Skin epidermis (tissue), 12 donors: ENCODE results near the gene INTS14.

ENCODE experiments used
- H3K27ac ChIP-seq, 21 experiments: fragments of 200-600 bp; sonication (generic) in 11 of 21; one replicate each; pipeline ENCODE4 v1.5.0; 2020; ENCODE audit warnings: mild to moderate bottlenecking in 3 of 21, inconsistent platforms in 2 of 21, moderate library complexity in 2 of 21
- H3K4me3 ChIP-seq, 7 experiments: fragments of 200-600 bp; sonication (generic) in 2 of 7; one replicate each; pipeline ENCODE4 v1.5.0; 2020; ENCODE audit warnings: inconsistent platforms in 2 of 7, mild to moderate bottlenecking in 2 of 7, moderate library complexity in 1 of 7

INTS14 gene

GRCh38 chr15:65541231-65541820, 69.6 kb downstream of the INTS14 start:
- Histone ChIP-seq H3K4me3 (no peak overlapping the region), H3K27ac (no peak overlapping the region)

GRCh38 chr15:65540314-65540713, 70.6 kb downstream of the INTS14 start:
- Histone ChIP-seq H3K4me3 (no peak overlapping the region), H3K27ac (no peak overlapping the region)

GRCh38 chr15:65535192-65535591, 75.7 kb downstream of the INTS14 start:
- H3K4me3 ChIP-seq: no peak overlapping the region
- no peak overlapping the region for H3K27ac ChIP-seq

GRCh38 chr15:65533057-65533756, 77.7 kb downstream of the INTS14 start:
- peak overlapping the region in 5 of 21 experiments; percentile 14 to 50 (median 18) for H3K27ac ChIP-seq
- H3K4me3 ChIP-seq: no peak overlapping the region

GRCh38 chr15:65532738-65533051, 78.2 kb downstream of the INTS14 start:
- no peak overlapping the region for H3K4me3 ChIP-seq
- H3K27ac ChIP-seq: peak overlapping the region in 3 of 21 experiments; percentile 16 to 50 (median 49)

- Histone ChIP-seq H3K27ac (peak within 1 kb of the TSS; percentile 27 to 82 (median 72)), H3K4me3 (peak within 1 kb of the TSS; percentile 59 to 82 (median 80))
Observed at GRCh38 chr15:65530318-65531111, 80.4 kb downstream of the INTS14 start, which contains the start of gene HACD3. Gene HACD3 (plus strand): TSS chr15:65530463. CDS start chr15:65530632, 169 bp downstream.

GRCh38 chr15:65529762-65530317, 81.1 kb downstream of the INTS14 start:
- peak overlapping the region in 17 of 21 experiments; percentile 1 to 82 (median 72) for H3K27ac ChIP-seq
- peak overlapping the region; percentile 59 to 82 (median 80) for H3K4me3 ChIP-seq
